Right lung (tissue), 5 donors: Measurements from ENCODE around the gene LCP2. TPM values are rescaled to one million over a fixed set of nuclear protein-coding genes. Genes with fewer than 3 reads are reported as not detected.

ENCODE experiments used
- DNase-seq, 2 donors: peaks; one replicate each; pipeline ENCODE4 v3.0.0-alpha.2; 2013
- polyA plus RNA-seq, 5 donors: library from polyadenylated mRNA; unstranded; fragments of 120-200 nt; gene quantifications; one replicate each; pipeline versions ENCODE4 v1.2.1 to v1.2.3, GENCODE V29; 2013; ENCODE audit warnings: inconsistent platforms in 1 of 5, low replicate concordance in 1 of 5; ENCODE audit not compliant: insufficient read length in 5 of 5, insufficient read depth in 1 of 5

Gene LCP2
- polyA plus RNA-seq, 5 donors, result 6.1 to 10.1 (median 8.3) TPM

GRCh38 chr5:170218726-170219125 is 78.9 kb downstream of the LCP2 start:
- no peak for DNase-seq

DNA sequence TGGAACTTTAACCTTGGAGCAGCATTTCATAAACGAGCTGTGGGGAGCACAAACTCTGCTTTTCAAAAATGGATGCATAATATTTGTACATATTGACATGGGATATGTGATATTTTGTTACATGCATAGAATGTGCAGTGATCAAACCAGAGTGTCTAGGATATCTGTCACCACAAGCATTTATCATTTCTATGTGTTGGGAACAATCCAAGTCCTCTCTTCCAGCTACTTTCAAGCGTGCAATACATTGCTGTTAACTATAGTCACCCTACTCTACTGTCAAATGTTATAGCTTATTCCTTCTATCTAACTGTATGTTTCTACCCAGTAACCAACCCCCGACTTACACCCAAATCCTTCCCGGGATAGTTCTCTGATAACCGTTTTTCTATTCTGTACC is 79.7 kb downstream of the LCP2 start:
- no peak for DNase-seq

DNA sequence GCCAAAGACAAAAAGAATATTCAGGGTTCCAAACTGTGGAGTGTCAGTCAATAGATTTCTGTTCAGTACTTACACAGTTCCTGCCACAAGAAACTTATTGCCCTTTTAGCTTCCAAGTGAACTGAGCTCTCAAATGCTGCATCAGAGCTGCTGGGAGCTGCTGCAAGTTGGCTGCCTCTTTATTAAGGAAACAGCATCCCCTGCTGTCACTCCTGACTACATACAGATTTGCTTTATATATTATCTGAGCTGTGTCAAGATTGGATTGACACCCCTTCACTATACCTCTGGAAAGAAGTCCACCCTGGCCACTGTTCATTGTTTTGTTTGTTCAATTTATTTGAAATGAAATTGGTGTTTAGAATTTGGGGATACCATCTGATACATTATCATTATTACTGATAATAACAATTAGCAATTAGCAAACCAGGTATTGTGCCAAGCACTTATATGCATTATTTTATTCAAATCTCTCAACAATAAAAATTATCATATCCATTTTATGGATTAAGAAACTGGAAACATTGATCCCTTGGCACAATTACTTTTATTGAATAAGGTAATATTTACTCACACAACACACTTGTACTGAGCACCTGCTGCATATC is 81.2 kb downstream of the LCP2 start:
- peak; percentile 47 to 61 for DNase-seq

GRCh38 chr5:170211575-170212334 is 85.8 kb downstream of the LCP2 start:
- DNase-seq, result no peak

DNA sequence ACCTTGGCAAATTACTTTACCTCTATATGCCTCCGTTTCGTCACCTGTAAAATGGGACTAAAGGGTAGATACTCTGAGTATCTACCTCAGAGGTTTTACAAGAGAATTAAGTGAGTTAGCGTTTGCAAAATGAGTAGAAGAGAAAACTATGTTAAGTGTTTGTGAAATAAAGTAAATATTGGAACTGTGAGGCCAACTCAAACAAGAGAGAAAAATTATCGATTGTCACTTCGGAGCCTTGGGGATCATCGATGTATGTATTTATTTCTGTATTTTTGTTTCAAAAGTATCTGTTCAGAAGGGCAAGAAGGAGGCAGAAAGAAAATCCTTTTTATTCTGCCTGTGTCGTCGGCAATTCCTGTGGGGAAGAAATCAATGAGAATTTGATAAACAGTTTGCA is 90.6 kb downstream of the LCP2 start:
- DNase-seq, result no peak

- DNase-seq, result no peak
Measured at GRCh38 chr5:170206216-170206615, 91.4 kb downstream of the LCP2 start.

- DNase-seq, result no peak
Measured at GRCh38 chr5:170204202-170204601, 93.4 kb downstream of the LCP2 start.

DNA sequence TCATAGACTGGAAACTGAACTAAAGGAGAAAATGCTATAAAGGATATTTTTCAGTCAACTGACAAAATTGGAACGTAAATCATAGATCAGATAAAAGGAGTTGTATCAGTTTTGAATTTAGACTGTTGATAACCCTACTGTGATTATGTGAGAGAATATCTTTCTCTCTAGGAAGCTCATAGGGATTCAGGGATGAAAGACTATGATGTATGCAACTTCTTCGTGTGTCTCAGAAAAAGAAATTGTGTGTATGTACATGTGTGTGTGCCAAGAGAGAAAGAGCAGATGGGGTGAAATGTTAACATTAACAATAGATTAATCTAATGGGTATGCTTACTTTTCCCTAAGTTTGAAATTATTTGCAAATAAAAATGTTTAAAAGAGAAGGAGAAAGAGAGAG is 95.5 kb downstream of the LCP2 start:
- peak; percentile 41 to 60 for DNase-seq

GRCh38 chr5:170201311-170201710 is 96.3 kb downstream of the LCP2 start:
- DNase-seq, result no peak

DNA sequence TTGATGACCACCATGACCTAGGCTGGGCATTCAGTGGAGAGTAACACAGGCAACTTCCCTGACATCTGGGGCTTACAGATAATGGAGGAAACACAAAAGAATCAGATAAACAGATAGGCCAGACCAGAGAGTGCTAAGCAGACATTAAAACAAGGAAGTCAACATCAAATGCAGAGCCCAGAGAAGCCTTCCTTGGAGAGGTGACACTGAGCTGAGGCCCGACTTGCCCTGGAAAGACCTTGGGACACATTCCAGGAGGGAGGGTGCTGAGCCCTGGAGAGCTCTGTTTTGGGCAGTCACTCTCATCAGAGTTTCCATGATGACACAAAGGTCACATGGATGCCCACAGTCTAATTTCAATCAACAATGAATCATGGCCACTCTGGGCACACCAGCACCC is 96.7 kb downstream of the LCP2 start:
- no peak for DNase-seq

Other genes starting within 250 kb of the LCP2 start
- under 1 TPM in 1 of 5 donors, not detected in 4; 0.07 TPM for gene FOXI1, start 191.9 kb downstream of the LCP2 start, polyA plus RNA-seq
- gene C5orf58, start 64.8 kb downstream of the LCP2 start, polyA plus RNA-seq, result under 1 TPM; 0.29 to 0.94 (median 0.31) TPM
- 1 to 10 TPM in 4 of 5 donors, under 1 TPM in 1; 0.60 to 2.7 (median 1.2) TPM for gene KCNMB1, start 91.6 kb upstream of the LCP2 start, polyA plus RNA-seq
- 1 to 10 TPM; 3.0 to 3.4 (median 3.3) TPM for gene KCNIP1, start 206.2 kb upstream of the LCP2 start, polyA plus RNA-seq